Spleen (tissue), 7 donors: ENCODE measurements around the gene SCAMP4.

Experiments
- CTCF ChIP-seq, 11 experiments: fragments of 200-600 bp in 7 of 11; fragments of 450-650 bp in 4 of 11; sonication (generic) in 4 of 11; IDR thresholded peaks in 8 of 11; conservative IDR thresholded peaks in 3 of 11; 1 replicate in 7 of 11; 2 replicates in 4 of 11; pipeline versions ENCODE4 v1.4.0 to v1.8.0; 2016 to 2021; ENCODE audit warnings: antibody characterized with exemption in 11 of 11, inconsistent platforms in 4 of 11, mild to moderate bottlenecking in 1 of 11
- POLR2AphosphoS5 ChIP-seq, 3 donors: sonication (generic); formaldehyde crosslinking; IDR thresholded peaks; one replicate each; pipeline ENCODE4 v1.5.1; 2017; ENCODE audit warnings: antibody characterized with exemption in 3 of 3
- donor health status: DM: no; HTN: no; CAD: no; lungs with moderate emphysema.
- donor health status: DM: no; HTN: no; CAD: no.
- donor health status: DM: no; HTN: no; CAD: no.

DNA sequence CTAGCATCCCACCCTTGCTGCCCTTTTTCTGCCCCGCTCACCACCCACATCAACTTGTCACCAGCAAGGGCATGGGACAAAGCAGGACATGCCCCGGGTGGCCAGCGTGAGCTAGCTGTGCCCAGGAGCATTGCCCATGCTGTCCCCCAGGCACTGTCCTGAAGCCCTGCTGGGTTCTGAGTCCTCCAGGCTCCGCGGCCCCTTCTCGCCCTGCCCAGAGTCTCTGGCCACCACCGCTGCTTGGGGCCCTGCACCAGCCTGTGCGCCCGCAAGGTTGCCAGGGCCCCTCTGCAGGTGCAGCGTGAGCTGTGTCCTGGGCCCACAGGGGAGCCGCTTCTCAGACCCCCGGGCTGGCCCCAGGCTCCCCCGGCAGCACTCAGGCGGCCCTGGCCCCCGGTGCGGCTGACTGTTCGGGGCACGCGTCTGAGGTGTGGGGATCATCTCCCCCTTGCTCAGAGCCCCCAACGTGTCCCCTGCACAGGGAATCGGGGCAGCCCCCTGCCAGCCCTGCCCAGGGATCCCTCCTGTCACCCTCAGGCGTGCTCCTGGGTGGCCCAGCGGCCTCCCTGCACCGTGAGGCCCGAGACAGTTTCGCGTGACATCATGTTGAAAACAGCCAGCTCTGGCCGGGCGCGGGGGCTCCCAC, 39.8 kb downstream of the SCAMP4 start:
- TF ChIP-seq CTCF (IDR thresholded peaks at IDR 0.05 in 8 of 11, conservative IDR thresholded peaks at IDR 0.05 in 3 of 11) (no peak), POLR2AphosphoS5 (IDR thresholded peaks at IDR 0.05) (no peak)
